ENCODE results near the gene GCLM.
"Not testable (repeated sequence)": the region's sequence is repeated elsewhere in the genome, so short reads cannot be mapped to it uniquely, and the experiment has no call there.

DNA sequence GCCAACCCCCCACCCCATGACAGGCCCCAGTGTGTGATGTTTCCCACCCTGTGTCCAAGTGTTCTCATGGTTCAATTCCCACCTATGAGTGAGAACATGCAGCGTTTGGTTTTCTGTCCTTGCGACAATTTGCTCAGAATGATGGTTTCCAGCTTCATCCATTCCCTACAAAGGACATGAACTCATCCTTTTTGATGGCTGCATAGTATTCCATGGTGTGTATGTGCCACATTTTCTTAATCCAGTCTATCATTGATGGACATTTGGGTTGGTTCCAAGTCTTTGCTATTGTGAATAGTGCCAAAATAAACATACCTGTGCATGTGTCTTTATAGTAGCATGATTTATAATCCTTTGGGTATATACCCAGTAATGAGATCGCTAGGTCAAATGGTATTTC lies 1.6 kb upstream of the GCLM start:
- TF ChIP-seq, protein P1, sequence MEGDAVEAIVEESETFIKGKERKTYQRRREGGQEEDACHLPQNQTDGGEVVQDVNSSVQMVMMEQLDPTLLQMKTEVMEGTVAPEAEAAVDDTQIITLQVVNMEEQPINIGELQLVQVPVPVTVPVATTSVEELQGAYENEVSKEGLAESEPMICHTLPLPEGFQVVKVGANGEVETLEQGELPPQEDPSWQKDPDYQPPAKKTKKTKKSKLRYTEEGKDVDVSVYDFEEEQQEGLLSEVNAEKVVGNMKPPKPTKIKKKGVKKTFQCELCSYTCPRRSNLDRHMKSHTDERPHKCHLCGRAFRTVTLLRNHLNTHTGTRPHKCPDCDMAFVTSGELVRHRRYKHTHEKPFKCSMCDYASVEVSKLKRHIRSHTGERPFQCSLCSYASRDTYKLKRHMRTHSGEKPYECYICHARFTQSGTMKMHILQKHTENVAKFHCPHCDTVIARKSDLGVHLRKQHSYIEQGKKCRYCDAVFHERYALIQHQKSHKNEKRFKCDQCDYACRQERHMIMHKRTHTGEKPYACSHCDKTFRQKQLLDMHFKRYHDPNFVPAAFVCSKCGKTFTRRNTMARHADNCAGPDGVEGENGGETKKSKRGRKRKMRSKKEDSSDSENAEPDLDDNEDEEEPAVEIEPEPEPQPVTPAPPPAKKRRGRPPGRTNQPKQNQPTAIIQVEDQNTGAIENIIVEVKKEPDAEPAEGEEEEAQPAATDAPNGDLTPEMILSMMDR (IDR thresholded peaks at IDR 0.05), result not testable (repeated sequence)
- TF ChIP-seq EZH2, EZH2phosphoT487 (IDR thresholded peaks at IDR 0.05): not testable (repeated sequence)
